Limb (tissue), 2 donors: ENCODE data around the gene KLC3.
"Not testable (repeated sequence)": the region's sequence is repeated elsewhere in the genome, so short reads cannot be mapped to it uniquely, and the experiment has no call there.

Experiments
- DNase-seq, 2 donors: peaks; one replicate each; pipeline ENCODE4 v3.0.0-alpha.2; 2016; ENCODE audit errors: extremely low spot score in 2 of 2

The KLC3 gene

DNA sequence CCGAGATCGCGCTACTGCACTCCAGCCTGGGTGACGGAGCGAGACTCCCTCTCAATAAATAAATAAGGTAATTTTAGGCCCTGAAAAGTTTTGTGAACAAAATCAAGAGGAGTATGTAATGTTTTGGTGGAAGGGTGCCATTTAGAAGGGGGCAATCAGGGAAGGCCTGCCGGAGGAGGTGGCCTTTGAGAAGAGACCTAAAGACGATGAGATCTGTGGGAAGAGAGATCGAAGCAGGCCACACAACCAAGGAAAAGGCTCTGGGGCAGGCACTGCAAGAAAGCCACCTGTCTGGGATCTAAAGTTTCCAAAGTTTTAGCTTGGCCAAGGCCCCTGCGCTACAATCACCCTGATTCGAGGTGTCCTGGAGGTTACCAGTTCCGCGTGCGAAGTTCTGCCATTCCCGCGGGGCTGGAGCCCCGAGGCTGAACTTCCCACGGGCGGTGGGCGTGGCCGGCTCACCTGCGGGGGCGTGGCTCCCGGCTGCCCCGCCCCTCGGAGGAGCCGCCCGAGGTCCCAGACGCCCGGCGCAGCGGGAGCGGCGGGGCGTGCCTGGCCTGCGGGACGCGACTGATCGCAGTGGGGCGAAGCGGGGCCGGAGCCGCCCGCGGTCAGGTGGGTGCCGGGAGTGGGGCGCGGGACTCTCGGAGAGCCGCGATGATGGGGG, at the start of gene KLC3:
Gene KLC3 (plus strand): TSS at position 519 of the 667 bp plus-strand sequence. CDS start 4,792 bp downstream, outside the sequence.
- no peak for DNase-seq

DNA sequence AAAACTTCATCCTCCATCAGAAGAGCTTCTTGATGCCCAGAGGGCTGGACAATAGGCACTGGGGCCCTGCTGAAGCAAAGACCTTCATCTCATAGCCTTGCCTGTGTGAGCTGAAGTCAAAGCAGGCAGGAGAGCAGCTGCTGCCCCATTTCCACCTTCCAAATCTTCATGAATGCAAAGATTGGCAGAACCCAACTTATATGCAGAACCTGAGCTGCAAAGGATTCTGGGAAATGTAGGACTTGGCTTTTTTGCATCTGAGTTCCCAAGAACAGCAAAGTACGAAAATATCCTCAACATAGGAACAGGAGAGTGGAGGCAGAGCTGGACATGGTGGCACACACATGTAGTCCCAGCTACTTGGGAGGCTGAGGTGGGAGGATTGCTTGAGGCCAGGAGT, 48.7 kb upstream of the KLC3 start:
- no peak for DNase-seq

DNA sequence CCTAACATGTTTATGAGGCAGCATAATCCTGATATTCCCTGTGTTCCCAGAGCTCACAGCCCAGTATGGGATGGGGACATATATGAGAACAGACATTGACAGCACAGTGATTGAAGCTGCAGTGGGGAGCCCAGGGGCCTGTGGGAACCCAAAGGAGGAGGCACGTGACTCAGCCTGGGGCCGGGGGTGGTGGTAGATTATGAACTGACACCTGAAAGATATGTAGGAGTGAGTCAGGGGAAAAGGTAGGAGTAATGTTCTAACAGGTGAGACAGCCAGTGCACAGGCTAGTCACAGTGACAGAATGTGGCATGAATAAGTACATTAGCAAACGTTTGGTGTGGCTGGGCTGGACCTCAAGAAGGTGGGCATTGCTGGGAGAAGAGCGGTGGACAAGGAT, 46.9 kb upstream of the KLC3 start:
- no peak for DNase-seq

DNA sequence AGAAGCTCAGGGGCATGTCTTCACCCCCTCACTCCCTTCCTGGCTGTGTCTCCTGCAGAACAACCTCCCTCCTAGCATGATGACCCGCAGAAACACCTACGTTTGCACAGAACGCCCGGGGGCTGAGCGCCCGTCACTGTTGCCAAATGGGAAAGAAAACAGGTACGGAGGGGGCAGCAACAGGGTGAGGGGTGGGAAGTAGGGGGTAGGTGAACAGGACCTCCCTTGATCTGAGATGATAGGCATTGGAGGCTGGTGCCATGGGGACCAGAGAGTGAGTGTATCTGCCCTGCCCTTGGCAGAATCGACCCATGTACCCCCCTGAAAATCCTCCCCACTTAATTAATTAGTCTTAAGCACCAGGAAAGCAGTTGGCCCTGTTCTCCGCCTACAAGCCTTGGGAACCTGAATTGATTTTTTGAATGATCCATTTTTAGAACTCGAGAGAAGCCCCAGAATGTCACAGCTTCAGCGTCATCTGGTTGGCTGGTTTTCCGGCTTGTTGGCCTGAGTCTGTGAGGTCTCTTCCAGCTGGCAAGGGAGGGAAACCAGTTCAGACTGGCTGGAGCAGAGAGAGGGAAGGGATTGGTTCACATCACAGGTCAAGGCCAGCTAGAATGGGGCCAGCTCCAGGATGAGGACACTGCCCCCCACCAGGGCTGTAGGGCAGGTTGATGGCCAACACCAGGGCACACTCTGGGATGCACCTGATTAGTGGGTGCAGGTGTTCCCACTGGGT, 46.1 kb upstream of the KLC3 start:
- DNase-seq, result no peak

DNA sequence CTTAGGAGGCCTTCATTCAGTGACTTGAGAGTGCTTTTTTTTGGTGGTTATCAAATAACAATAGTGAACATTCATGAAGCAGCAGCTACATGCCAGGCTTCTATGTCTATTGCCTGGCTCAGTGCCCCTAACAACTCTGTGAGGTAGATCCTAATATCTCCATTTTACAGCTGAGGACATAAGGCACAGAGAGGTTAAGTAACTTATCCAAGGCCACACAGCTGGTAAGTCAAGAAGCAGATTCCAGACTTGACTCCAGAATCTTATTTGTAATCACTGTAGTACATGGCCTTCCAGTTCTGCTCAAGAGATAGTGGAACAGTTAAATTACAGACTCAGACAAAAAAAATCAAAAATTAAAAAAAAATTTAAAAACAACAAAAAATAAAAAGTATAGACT, 44.7 kb upstream of the KLC3 start:
- DNase-seq, result no peak

DNA sequence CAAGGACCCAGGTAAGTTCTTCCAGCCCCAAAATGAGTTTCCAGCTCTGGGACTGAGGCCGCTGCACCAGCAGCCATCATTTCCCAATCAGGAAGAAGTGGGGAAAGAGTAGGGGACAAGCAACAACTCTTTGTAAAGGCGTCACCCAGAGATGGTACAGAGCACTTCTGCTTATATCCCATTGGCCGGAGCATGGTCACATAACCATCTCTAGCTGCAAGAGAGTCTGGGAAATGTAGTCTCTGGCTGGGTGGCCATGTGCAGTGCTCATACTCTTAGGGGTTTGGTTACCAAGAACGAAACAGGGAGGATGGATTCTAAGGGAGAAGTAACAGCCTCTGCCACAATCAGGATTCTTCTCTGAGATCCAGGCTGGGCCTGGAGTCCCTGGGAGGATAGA, 44.2 kb upstream of the KLC3 start:
- no peak for DNase-seq

DNA sequence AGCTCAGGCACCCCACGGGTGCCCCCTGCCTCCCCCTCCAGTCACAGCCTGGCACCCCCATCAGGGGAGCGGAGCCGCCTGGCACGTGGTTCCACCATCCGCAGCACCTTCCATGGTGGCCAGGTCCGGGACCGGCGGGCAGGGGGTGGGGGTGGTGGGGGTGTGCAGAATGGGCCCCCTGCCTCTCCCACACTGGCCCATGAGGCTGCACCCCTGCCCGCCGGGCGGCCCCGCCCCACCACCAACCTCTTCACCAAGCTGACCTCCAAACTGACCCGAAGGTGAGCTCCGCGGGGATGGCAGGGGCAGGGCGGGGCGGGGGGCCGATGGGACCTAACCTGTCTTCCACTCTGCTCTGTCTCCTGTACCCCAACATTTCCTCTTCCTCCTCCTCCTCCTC, 42.9 kb upstream of the KLC3 start:
- no peak for DNase-seq

DNA sequence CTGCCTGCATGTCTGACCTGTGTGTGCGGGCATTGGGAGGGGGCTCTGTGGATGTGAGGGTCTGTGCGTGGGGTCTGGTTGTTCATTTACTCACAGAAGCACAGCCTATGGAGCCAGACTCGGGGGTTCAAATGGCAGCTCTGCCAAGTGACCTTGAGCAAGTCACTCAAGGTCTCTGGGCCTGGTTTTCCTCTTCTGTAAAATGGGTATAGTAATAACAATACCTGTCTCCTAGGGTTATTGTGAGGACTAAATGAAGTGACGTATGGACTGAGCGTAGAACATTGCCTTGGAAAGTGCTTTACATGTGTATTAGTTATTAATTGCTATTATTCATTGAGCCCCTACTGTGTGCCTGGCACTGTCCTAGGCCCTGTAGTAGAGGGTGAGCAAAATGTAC, 42.3 kb upstream of the KLC3 start:
- no peak for DNase-seq

DNA sequence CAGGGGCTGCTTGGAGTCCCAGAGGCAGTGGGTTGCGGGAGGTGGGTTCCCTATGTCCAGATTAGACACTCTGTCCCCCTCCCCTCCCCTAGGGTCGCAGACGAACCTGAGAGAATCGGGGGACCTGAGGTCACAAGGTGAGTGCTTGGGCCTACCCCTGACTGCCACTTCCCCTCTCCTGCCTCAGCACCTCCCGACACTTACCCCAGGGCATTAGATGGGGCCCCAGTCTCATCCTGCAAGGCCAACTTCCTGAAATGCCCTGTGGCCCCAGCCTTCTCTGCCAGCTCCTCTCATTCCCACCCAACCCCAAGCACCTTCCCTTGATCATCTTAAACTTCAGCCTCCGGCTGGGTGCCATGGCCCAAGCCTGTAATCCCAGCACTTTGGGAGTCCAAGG, 40.8 kb upstream of the KLC3 start:
- no peak for DNase-seq

DNA sequence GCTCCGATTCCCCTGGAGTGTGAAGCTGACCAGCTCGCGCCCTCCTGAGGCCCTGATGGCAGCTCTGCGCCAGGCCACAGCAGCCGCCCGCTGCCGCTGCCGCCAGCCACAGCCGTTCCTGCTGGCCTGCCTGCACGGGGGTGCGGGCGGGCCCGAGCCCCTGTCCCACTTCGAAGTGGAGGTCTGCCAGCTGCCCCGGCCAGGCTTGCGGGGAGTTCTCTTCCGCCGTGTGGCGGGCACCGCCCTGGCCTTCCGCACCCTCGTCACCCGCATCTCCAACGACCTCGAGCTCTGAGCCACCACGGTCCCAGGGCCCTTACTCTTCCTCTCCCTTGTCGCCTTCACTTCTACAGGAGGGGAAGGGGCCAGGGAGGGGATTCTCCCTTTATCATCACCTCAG, 38.1 kb upstream of the KLC3 start:
- DNase-seq, result no peak

DNA sequence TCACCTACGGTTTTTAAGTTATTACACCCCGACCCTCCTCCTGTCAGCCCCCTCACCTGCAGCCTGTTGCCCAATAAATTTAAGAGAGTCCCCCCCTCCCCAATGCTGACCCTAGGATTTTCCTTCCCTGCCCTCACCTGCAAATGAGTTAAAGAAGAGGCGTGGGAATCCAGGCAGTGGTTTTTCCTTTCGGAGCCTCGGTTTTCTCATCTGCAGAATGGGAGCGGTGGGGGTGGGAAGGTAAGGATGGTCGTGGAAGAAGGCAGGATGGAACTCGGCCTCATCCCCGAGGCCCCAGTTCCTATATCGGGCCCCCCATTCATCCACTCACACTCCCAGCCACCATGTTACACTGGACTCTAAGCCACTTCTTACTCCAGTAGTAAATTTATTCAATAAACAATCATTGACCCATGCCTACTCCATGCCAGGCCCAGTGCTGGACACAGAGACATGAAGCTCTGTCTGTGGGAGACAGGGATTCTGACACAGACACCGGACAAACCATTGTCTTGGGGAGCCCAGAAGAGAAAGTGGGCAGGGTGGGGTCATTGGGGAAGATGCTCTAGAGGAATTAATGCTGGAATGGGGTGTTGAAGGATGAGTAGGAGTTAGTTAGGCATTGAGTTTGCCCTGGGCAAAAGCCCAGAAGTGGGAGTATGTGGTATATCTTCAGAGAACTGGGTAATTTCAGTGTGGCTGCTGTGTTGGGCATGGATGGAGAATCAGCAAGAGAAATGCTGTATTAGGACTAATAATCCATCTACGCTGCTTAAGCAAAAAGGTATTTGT, 37.1 kb upstream of the KLC3 start:
- no peak for DNase-seq

DNA sequence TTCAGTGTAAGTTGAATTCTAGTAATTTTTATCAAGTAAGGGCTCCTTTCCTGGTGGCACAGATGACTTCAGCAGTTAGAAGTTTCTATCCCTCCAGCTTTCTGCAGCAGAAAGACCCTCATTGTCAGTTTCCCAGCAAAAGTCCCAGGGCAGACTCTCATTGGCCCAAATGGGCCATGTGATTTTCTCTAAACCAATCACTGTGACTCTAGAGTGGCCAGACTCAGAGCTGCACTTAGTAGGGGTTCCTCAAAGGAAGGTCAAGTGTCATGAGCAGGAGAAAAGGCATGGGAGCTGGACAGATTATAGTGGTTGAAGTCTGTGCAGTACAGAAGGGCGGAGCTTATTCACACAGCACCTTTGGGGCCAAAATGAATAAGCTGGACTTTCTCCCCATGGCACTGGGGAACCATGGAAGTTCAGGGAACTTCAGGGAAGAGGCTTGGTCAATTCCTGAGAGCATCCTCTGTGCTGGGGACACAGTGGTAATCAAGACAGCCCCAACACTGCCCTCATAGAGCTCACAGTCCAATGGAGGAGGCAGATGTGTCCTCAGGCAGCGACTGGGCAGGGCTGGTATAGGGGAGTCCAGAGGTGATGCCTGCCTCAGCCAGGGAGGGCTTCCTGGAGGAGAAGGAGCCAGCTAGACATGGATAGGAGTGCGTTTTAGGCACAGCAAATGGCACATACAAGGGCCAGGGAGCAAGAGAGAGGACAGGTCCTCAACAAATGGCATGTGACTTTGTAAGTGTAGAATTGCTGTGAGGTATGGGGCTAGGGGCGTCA, 36.2 kb upstream of the KLC3 start:
- no peak for DNase-seq

DNA sequence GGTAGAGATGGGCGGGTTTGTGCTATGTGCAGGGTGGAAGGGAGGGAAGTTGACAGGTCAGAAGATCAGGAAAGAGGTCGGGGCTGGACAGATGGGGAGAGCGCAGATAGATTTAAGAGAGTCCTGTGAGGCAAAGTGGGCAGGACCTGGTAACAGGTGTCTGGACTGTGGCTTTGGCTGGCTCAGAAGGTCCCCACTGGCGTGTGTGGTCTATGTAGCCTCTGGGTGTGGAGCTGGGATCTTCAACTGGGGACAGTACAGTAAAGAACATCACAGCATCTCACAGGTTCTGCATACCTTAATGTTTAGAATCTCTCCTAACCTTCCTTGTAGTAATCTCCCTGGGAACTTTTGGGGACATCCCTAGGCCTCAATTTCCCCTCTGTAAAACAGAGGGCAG, 35.5 kb upstream of the KLC3 start:
- DNase-seq, result no peak

DNA sequence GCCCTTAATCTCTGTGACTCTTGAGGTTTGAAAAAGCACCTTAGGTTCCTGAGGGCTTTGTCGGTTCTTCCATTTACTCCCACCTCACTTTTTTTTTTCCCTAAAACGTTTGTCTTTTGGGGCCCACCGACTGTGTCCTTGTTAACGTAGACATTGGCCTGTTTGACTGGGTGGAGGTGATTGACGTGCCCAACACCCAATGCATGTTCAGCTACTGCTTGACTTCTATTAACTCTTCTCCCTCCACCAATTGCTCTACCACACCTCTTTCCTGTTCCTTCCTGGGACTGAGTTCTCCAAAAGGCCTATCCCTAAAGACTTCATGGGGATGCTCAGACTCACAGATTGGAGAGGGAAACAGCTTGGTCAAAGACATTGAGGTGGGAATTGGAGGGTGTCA, 35.1 kb upstream of the KLC3 start:
- DNase-seq, result no peak

DNA sequence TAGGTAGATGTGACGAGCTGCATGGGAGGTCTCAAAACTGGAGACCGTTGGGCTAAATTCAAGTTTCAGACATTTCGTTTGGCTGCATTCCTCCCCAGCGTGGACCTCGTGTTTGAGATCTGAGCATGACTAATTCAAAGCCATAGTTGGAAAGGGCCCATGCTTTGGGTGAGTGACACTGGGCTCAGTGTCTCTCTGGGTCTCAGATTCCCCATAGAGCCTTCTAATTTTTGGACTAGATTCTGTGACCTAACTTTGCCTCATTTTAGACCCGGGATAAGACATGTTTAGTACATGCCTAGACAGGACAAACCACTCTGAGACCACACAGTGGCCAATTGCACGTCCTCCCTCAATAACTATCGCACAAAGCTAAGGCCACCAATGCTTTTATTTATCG, 34.5 kb upstream of the KLC3 start:
- no peak for DNase-seq

DNA sequence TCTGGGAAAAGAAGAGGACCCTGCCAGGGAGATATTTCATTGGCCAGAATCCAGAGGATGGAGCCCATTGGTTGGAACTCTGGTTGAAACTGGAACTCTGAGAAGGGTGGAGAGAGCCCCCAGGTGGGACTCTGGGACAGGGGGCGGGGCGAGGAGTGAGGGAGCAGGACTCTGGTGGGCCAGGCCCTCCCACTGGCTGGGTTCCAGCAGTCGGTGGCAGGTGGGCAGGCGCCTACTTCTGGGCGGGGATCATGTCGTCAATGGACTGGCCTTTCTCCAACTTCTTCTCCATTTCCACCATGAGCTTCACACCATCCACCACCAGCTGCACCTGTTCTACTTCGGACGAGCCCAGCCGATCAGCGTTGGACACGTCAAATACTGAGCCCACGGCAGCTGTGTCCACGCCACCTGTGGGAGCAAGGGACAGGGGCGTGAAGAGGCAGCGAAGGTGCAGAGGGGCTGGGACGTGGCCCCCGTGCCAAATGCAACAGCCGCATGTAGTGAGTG, 34.0 kb upstream of the KLC3 start:
- DNase-seq, result peak; percentile 24 to 72

DNA sequence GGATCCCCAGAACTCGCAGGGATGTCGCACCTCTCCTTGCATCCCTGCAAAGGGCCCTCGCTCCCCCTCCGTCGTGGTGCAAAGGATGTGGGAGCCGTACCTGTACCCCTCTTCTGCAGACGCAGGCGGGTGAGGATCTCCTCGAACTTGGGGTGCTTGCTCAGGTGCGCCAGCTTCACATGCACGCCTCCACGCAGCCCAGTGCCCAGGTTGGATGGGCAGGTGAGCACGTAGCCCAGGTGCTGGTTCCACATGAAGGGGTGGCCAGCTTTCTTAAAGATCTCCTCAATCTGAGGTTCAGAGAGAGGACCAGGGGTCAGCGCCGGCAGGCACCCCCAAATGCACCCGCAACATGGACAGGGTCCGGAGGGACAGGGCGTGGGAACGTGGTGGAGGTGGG, 33.2 kb upstream of the KLC3 start:
- DNase-seq, result no peak

DNA sequence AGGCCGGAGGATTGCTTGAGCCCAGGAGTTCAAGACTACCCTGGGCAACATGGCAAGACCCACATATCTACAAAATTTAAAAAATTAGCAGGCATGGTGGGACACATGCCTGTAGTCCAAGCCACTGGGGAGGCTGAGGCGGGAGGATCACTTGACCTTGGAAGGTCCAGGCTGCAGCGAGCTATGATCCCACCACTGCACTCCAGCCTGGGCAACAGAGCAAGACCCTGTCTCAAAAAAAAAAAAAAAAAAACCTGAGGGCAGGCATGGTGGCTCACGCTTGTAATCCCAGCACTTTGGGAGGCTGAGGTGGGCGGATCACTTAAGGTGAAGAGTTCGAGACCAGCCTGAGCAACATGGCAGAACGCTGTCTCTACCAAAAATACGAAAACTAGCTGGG, 31.2 kb upstream of the KLC3 start:
- not testable (repeated sequence) for DNase-seq

DNA sequence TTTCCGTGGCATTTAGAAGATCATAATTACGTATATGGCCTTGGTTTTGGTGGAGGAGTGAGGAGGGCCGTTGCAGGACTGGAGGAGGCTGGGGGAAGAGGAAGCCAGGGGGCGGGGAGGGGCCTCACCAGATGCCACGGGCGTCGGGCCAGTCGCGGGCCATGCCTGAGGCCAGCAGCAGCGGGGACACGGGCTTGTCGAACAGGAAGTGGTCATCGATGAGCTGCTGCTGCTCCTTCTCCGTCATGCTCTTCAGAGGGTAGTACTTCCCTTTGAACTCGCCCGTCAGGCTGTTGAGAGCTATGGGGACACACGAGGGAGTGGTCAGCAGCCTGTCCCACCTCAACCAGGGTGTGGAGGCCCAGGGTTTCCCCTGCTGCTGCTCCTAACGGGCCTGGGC, 28.9 kb upstream of the KLC3 start:
- DNase-seq, result no peak

DNA sequence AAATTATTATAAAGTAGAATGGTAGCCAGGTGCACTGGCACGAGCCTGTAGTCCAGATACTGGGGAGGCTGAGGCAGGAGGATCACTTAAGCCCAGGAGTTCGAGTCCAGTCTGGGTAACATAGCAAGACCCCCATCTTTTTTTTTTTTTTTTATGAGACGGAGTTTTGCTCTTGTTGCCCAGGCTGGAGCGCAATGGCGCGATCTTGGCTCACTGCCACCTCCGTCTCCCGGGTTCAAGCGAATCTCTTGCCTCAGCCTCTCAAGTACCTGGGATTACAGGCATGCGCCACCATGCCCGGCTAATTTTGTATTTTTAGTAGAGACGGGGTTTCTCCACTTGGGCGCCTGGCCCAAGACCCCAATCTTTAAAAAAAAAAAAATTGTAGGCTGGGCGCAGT, 28.3 kb upstream of the KLC3 start:
- not testable (repeated sequence) for DNase-seq

DNA sequence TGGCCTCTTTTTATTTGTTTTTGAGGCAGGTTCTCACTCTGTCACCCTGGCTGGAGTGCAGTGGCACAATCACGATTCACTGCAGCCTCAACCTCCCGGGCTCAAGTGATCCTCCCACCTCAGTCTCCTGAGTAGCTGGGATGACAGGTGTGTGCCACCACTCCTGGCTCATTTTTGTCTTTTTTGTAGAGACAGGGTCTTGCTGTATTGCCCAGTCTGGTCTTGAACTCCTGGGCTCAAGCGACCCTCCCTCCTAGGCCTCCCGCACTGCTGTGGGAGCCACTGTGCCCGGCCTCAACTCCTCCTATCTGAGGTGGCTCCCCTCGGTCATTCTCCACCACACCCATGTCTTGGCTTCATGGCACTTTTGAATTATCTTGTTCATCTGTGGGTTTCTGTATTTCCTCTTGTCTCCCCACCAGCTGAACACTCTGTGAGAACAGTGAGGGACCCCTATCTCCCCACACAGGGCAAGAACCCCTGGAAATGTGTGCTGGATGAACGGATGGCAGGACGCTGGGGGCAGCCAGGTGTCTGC, 25.8 kb upstream of the KLC3 start:
- DNase-seq, result no peak
